ENCODE data around the gene APOF.
A peak's percentile ranks its signal among the peaks of the same experiment; 100 is the strongest.
"Not testable (repeated sequence)": the region's sequence is repeated elsewhere in the genome, so short reads cannot be mapped to it uniquely, and the experiment has no call there.

The APOF gene

DNA sequence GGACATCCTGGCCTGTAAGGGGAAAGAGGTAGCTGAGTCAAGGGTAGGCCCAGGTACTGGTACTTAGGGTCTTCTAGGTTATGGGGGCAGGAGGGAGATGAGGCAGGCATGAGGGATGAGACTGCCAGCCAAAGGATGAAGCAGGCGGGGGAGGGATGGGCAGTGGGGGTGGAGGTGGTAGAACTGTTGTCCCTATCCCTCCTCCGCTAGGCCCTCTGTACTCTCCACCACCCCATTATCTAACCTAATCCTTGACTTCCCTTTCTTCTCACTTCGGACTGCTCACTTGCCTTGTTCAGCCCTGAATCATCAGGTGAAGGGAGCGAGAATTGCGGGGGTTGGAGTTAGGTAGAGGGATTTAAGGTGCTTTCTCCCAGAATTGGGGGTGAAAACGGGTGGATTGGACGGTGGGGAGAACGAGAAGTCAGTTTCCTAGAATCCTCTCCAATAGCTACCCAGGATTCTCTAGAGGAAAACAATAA lies 29.4 kb downstream of the APOF start:
- DNase-seq = peak in 4 of 56 donors; percentile 18 to 65 (median 45)

DNA sequence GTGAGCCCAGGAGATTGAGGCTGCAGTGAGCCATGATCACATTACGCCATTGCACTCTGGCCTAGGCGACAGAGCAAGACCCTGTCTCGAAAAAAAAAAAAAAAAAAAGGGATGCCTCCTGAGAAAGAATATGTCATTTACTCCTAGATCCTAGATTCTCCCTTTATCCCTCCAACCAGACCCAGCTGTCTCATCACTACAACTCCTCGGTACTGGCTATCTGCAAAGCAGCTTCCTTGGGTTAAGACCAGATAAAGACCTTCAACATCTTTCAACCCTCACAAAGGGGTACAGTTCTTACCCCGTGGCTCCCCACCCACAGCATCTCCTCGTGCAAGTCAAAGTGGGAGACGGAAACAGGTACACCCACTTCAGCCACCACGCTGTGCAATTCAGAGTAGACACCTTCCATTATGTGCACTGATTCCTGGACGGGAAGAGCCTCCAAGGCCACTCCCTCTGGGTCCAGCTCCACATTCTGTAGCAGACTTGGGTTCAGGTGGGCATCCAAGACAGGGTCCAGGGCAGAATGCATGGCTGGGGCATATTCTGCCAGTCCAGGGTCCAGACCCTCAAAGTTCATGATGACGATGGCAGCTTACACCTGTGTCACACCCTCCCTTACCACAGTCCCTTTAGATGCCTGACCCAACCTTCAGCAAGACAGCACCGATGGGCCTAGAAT lies 30.0 kb downstream of the APOF start:
- DNase-seq = peak in 1 of 56 donors; percentile 14

DNA sequence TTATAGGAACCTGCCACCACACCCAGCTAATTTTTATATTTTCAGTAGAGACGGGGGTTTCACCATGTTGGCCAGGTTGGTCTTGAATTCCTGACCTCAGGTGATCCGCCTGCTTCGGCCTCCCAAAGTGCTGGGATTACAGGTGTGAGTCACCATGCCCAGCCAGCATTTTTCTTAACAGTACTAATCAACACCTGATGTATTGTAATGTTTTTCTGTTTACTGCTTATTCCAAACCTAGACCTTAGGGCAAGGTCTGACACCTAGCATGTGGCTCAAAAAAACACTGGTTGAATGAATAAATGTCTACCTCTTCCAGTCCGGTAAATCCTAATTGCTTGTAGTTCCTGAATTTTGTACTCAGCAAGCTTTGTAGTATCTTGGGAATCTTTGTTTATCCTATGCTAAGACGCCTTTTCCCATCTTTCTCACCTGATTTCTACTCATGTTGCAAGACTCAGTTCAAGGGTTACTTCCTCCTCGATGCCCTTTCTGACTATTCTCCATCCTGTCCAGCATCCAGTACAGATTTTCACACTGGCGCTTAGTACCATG lies 31.6 kb downstream of the APOF start:
- DNase-seq = no peak

DNA sequence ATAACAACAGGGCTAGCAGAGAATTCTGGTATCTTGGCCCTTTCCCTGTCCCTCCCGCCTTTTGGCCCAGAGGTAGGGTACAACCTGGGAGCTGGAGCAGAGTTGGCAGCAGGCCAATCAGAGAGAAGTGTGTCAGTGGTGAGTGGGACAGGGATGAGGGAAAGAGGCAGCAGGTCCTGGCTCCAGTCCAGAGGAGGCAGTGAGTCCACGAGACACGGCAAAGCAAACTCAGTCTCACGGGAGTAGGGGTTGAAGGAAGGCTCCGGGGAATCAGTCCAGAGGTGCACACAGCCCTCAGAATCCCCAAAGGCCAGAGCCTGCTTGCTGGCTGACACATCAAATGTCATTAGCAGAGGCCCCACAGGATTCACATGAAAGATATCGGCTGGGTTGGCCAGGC lies 36.1 kb downstream of the APOF start:
- DNase-seq = no peak

DNA sequence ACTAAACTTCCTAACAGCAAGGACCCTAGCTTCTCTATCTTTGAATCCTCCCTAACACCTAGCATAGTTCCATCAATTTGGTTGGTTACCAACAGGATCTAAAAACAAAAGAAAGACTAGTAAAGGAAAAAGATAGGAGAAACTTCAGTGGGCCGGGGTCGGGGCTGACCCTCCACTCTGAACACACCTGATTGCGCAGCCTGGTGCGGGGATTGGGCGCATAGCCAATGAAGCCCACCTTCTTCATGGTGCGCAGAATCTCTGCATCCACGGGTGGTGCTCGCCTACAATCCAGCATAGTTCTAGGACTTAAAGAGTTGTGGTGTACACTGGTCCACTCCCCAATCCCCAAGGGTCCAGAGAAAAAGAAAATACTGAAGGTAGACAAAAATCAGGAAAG lies 36.5 kb downstream of the APOF start:
- no peak for DNase-seq

DNA sequence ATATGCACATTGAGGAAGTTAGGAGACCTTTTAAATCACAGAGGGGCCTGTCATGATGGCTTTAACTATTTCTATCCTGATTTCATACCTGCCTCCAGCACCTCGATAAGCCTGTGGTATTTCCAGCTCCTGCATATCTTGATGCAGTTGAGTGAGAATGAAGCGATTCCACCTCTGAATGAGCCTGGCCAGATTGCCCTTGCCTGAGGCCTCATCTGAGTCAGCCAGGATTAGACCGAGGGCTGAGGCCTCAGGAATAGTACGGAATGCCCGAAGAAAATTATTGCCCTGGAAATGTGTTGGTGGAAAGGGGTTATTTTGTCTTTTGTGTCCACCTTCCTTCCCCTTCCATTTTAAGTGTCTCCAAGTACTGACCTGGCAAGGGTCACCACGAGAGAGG lies 38.5 kb downstream of the APOF start:
- no peak for DNase-seq

DNA sequence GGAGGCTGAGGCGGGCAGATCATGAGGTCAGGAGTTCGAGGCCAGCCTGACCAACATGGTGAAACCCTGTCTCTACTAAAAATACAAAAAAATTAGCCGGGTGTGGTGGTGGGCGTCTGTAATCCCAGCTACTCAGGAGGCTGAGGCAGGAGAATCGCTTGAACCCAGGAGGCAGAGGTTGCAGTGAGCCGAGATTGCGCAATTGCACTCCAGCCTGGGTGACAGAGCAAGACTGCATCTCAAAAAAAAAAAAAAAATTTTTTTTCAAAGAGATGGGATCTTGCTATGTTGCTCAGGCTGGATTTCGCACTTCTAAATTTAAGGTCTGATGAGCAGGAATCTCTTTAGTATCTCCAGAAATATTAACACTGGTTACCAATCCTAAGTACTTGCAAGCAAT lies 41.0 kb downstream of the APOF start:
- DNase-seq = not testable (repeated sequence)

DNA sequence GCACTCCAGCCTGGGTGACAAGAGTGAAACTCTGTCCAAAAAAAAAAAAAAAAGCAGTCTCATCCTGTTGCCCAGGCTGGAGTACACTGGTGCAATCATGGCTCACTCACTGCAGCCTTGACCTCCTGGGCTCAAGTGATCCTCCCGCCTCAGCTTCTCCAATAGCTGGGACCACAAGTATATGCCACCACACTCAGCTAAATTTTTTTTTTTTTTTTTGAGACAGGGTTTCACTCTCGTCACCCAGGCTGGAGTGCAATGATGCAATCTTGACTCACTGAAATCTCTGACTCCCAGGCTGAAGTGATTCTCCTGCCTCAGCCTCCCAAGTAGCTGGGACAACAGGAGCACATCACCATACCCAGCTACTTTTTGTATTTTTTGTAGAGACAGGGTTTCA lies 41.6 kb downstream of the APOF start:
- no peak for DNase-seq

DNA sequence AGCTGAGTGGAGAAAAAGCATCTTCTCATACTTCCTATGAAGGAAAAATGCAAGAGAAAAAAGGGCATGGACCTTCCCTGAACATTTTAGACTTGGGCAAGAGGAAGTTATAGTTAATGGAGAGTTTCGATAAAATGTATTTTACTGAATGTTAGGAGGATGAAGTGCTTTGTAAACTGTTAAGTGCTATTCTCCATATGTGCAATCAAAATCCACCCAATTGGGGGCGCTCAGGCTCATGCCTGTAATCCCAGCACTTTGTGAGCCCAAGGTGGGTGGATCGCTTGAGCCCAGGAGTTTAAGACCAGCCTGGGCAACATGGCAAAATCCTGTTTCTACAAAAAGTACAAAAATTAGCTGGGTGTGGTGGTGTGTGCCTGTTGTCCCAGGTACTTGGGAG lies 45.0 kb downstream of the APOF start:
- no peak for DNase-seq

DNA sequence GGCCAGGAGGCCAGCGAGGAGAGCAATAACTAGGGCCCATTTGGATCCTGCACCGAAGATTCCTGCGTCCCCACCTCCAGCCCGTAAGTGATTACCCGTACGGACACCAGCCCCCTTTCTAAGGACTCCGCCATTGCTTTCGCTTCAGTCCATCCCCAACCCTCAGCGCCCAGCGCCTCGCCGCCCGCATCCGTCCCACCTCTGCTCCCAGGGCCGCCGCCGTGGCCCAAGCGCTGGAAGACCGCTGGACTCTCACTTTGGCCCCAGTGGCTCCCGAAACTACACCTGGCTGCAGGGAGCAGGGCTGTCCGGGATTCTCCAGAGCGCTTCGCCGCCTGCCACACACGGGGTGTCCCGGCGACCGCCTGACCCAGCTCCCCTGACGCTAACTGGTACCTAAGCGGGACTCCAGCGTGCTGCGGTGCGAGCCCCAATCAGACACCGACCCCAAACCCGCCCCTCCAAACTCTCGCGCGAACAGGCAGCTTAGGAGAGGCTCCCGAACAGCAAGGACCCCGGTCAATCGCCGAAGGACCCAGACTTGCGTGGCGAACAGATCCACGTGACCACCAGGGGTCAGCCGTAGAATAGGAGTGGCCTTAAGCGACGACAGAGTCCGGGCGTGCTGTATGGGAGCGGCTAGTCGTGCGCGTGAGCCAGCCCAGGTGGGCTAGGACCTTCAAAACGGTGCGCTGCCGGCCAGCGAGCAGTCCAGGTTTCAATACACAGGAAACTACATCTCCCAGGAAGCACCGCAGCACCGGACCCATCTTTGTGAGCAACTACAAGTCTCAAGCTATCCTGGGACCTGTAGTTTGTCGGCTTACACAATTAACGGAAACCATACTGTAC lies 46.8 kb downstream of the APOF start, which contains the start of gene CNPY2:
CNPY2 (minus strand) TSS at position 367 of the 852 bp plus-strand sequence. CDS start 771 bp downstream, outside the sequence.
- DNase-seq = peak; percentile 74 to 98 (median 92)

DNA sequence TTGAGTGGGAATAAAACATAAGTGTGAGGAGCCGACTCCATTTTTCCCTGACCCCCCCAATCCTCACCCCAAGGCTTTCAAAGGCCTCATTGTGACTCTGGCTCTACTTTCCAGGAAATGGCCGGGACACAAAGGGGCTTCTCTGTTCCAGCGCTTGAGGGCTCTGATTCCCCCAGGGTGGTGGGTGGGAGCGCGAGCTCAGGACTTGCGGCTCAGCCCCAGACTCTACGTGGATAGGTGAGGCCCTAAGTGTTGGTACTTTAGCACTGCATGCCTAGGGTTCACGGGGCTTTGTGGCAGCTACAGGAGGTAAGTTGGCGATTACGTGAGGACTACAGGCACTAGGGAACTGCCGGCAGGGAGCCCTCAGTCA lies 47.4 kb downstream of the APOF start:
- DNase-seq = peak in 49 of 56 donors; percentile 13 to 72 (median 46)

DNA sequence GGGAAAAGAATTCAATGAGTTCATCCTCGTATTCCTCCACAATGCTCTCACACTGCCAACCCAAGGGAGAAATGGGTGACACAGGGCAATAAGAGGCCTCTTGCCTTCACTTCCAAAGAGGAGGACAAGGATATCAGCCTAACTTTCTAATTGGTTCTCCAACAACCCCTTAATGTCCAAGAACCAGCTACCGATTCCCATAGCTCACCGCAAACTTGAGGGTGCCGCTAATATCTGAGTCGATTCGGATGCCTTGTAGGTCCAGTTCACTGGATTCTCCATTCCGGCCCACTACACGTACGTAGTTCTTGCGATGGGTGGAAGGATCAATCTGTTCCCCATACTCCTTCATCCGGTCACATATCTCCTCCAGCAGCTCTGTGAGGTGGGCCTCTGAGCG lies 51.7 kb downstream of the APOF start:
- no peak for DNase-seq

Measured in nucleus accumbens (tissue), 56 donors.